SK-N-SH treated with all-trans-retinoic acid at 6 μM for 48 hours (cell line): Measurements from ENCODE around the gene EDARADD.

ENCODE experiments used
- ATAC-seq: fragments of 200-7000 bp; cut with Tn5 transposase; 3 replicates; pipeline ENCODE4 v1.9.1; 2020; ENCODE audit warnings: mild to moderate bottlenecking, moderate library complexity
- ARNTL ChIP-seq: fragments of 450-650 bp; formaldehyde crosslinking; IDR thresholded peaks from 2 replicates; pipeline ENCODE4 v1.5.0; 2020; ENCODE audit warnings: low read depth, mild to moderate bottlenecking, moderate library complexity, borderline replicate concordance
- BACH2 ChIP-seq: fragments of 250-450 bp; sonication (Bioruptor Pico); IDR thresholded peaks from 2 replicates; pipeline ENCODE4 v1.9.0; 2021; ENCODE audit warnings: mild to moderate bottlenecking, borderline replicate concordance
- CSDC2 ChIP-seq: fragments of 250-450 bp; sonication (Bioruptor Pico); IDR thresholded peaks from 2 replicates; pipeline ENCODE4 v1.5.0; 2020; ENCODE audit warnings: mild to moderate bottlenecking, moderate library complexity
- CSRNP3 ChIP-seq: fragments of 250-450 bp; sonication (Bioruptor Pico); IDR thresholded peaks from 2 replicates; pipeline ENCODE4 v1.5.1; 2021; ENCODE audit warnings: mild to moderate bottlenecking, moderate library complexity
- ESRRG ChIP-seq: fragments of 250-450 bp; sonication (Bioruptor Pico); IDR thresholded peaks from 2 replicates; pipeline ENCODE4 v1.6.1; 2021; ENCODE audit warnings: mild to moderate bottlenecking
- GLIS3 ChIP-seq: fragments of 250-450 bp; sonication (Bioruptor Pico); IDR thresholded peaks from 2 replicates; pipeline ENCODE4 v1.5.0; 2020; ENCODE audit warnings: mild to moderate bottlenecking, moderate library complexity
- ISL1 ChIP-seq: fragments of 250-450 bp; sonication (Bioruptor Pico); IDR thresholded peaks from 2 replicates; pipeline ENCODE4 v2.1.2; 2022; ENCODE audit warnings: mild to moderate bottlenecking, moderate library complexity
- OSR1 ChIP-seq: fragments of 250-450 bp; sonication (Bioruptor Pico); IDR thresholded peaks from 2 replicates; pipeline ENCODE4 v1.8.0; 2022; ENCODE audit warnings: moderate library complexity, mild to moderate bottlenecking, inconsistent platforms
- PATZ1 ChIP-seq: fragments of 250-450 bp; sonication (Bioruptor Pico); IDR thresholded peaks from 2 replicates; pipeline ENCODE4 v1.8.0; 2020; ENCODE audit warnings: mild to moderate bottlenecking, moderate library complexity, borderline replicate concordance
- RARB ChIP-seq: fragments of 250-450 bp; sonication (Bioruptor Pico); IDR thresholded peaks from 2 replicates; pipeline ENCODE4 v1.8.0; 2021; ENCODE audit warnings: mild to moderate bottlenecking, moderate library complexity
- SNAI2 ChIP-seq: fragments of 250-450 bp; sonication (Bioruptor Pico); IDR thresholded peaks from 2 replicates; pipeline ENCODE4 v1.5.0; 2020; ENCODE audit warnings: mild to moderate bottlenecking, moderate library complexity
- TCF4 ChIP-seq: fragments of 250-450 bp; sonication (Bioruptor Pico); IDR thresholded peaks from 2 replicates; pipeline ENCODE4 v1.8.0; 2021; ENCODE audit warnings: mild to moderate bottlenecking, moderate library complexity, borderline replicate concordance
- TOX ChIP-seq: fragments of 250-450 bp; sonication (Bioruptor Pico); IDR thresholded peaks from 2 replicates; pipeline ENCODE4 v1.8.0; 2021; ENCODE audit warnings: mild to moderate bottlenecking, moderate library complexity, borderline replicate concordance
- TSHZ2 ChIP-seq: fragments of 250-450 bp; sonication (Bioruptor Pico); IDR thresholded peaks from 2 replicates; pipeline ENCODE4 v1.5.0; 2020; ENCODE audit warnings: mild to moderate bottlenecking, moderate library complexity
- ZC3H10 ChIP-seq: fragments of 250-450 bp; sonication (Bioruptor Pico); IDR thresholded peaks from 2 replicates; pipeline ENCODE4 v1.5.1; 2021; ENCODE audit warnings: mild to moderate bottlenecking, moderate library complexity
- ZFP30 ChIP-seq: fragments of 450-650 bp; formaldehyde crosslinking; IDR thresholded peaks from 2 replicates; pipeline ENCODE4 v1.5.0; 2022; ENCODE audit warnings: mild to moderate bottlenecking, moderate library complexity
- ZNF565 ChIP-seq: fragments of 450-650 bp; formaldehyde crosslinking; conservative IDR thresholded peaks from 2 replicates; pipeline ENCODE4 v1.5.0; 2020; ENCODE audit warnings: low read depth, mild to moderate bottlenecking, moderate library complexity
- ZNF70 ChIP-seq: fragments of 450-650 bp; formaldehyde crosslinking; IDR thresholded peaks from 2 replicates; pipeline ENCODE4 v1.5.0; 2020; ENCODE audit warnings: mild to moderate bottlenecking, moderate library complexity

EDARADD gene

GRCh38 chr1:236465959-236466303 is 71.8 kb downstream of the EDARADD start:
- no peak for TF ChIP-seq CSDC2 (CRISPR knock-in tag)
- no peak for TF ChIP-seq ISL1 (CRISPR knock-in tag)
- no peak for TF ChIP-seq TSHZ2
- TF ChIP-seq TCF4 (CRISPR knock-in tag), result no peak
- TF ChIP-seq CSRNP3 (CRISPR knock-in tag), result no peak
- no peak for TF ChIP-seq PATZ1 (CRISPR knock-in tag)
- no peak for TF ChIP-seq ZC3H10 (CRISPR knock-in tag)
- TF ChIP-seq RARB (CRISPR knock-in tag), result no peak
- ATAC-seq, result no peak

- ATAC-seq, result no peak
- TF ChIP-seq CSRNP3 (CRISPR knock-in tag) (no peak), ARNTL (no peak), CSDC2 (CRISPR knock-in tag) (no peak), OSR1 (CRISPR knock-in tag) (no peak), SNAI2 (CRISPR knock-in tag) (no peak), ESRRG (CRISPR knock-in tag) (no peak), TSHZ2 (no peak), ZNF565 (CRISPR knock-in tag) (no peak), GLIS3 (CRISPR knock-in tag) (no peak), ISL1 (CRISPR knock-in tag) (no peak), ZNF70 (CRISPR knock-in tag) (no peak), ZC3H10 (CRISPR knock-in tag) (no peak), ZFP30 (CRISPR knock-in tag) (no peak), TOX (no peak), TCF4 (CRISPR knock-in tag) (no peak)
Observed at GRCh38 chr1:236467327-236467641, 73.2 kb downstream of the EDARADD start.

GRCh38 chr1:236468625-236469024 is 74.5 kb downstream of the EDARADD start:
- ATAC-seq, result no peak; the same call in 2 of the 3 replicates
- TF ChIP-seq ESRRG (CRISPR knock-in tag) (no peak), TOX (no peak), SNAI2 (CRISPR knock-in tag) (no peak), GLIS3 (CRISPR knock-in tag) (no peak), ARNTL (no peak), ZNF565 (CRISPR knock-in tag) (no peak), BACH2 (CRISPR knock-in tag) (no peak), PATZ1 (CRISPR knock-in tag) (no peak), CSDC2 (CRISPR knock-in tag) (no peak), ZNF70 (CRISPR knock-in tag) (no peak), TCF4 (CRISPR knock-in tag) (no peak), CSRNP3 (CRISPR knock-in tag) (no peak), ISL1 (CRISPR knock-in tag) (no peak), ZC3H10 (CRISPR knock-in tag) (no peak)
- TF ChIP-seq, all 23 proteins: peak for 0
